GM18868 (cell line): ENCODE results near the gene PRKCH.

Source experiments
- ATAC-seq: cut with Tn5 transposase; IDR thresholded peaks from one replicate; pipeline ENCODE4 v1.9.1; 2021; ENCODE audit warnings: mild to moderate bottlenecking, moderate library complexity; ENCODE audit not compliant: unreplicated experiment

PRKCH gene

GRCh38 chr14:61540931-61541330 lies 219.6 kb downstream of the PRKCH start:
- no peak for ATAC-seq

- ATAC-seq: no peak
Observed at GRCh38 chr14:61542848-61543790, 221.7 kb downstream of the PRKCH start.

GRCh38 chr14:61543946-61544345 lies 222.6 kb downstream of the PRKCH start:
- no peak for ATAC-seq

GRCh38 chr14:61544448-61545330 lies 223.3 kb downstream of the PRKCH start:
- ATAC-seq: no peak

- no peak for ATAC-seq
Observed at GRCh38 chr14:61545726-61546455, 224.5 kb downstream of the PRKCH start.

- no peak for ATAC-seq
Observed at GRCh38 chr14:61547186-61548069, 226.0 kb downstream of the PRKCH start.

GRCh38 chr14:61549425-61549824 lies 228.0 kb downstream of the PRKCH start:
- ATAC-seq: no peak

GRCh38 chr14:61551384-61551783 lies 230.0 kb downstream of the PRKCH start:
- ATAC-seq: no peak

- no peak for ATAC-seq
Observed at GRCh38 chr14:61552241-61552640, 230.9 kb downstream of the PRKCH start.

GRCh38 chr14:61553730-61554641 lies 232.6 kb downstream of the PRKCH start:
- ATAC-seq: no peak

- no peak for ATAC-seq
Observed at GRCh38 chr14:61555056-61555838, 233.9 kb downstream of the PRKCH start.

- no peak for ATAC-seq
Observed at GRCh38 chr14:61556455-61556854, 235.1 kb downstream of the PRKCH start.

- no peak for ATAC-seq
Observed at GRCh38 chr14:61557262-61557661, 235.9 kb downstream of the PRKCH start.

- no peak for ATAC-seq
Observed at GRCh38 chr14:61557854-61558253, 236.5 kb downstream of the PRKCH start.

GRCh38 chr14:61558271-61558670 lies 236.9 kb downstream of the PRKCH start:
- ATAC-seq: no peak

GRCh38 chr14:61559641-61560201 lies 238.3 kb downstream of the PRKCH start:
- no peak for ATAC-seq

- ATAC-seq: no peak
Observed at GRCh38 chr14:61560323-61560722, 238.9 kb downstream of the PRKCH start.

GRCh38 chr14:61561104-61561503 lies 239.7 kb downstream of the PRKCH start:
- no peak for ATAC-seq
